ENCODE measurements around the gene CFAP57.
"Not testable (repeated sequence)": the region's sequence is repeated elsewhere in the genome, so short reads cannot be mapped to it uniquely, and the experiment has no call there.

CFAP57 gene

DNA sequence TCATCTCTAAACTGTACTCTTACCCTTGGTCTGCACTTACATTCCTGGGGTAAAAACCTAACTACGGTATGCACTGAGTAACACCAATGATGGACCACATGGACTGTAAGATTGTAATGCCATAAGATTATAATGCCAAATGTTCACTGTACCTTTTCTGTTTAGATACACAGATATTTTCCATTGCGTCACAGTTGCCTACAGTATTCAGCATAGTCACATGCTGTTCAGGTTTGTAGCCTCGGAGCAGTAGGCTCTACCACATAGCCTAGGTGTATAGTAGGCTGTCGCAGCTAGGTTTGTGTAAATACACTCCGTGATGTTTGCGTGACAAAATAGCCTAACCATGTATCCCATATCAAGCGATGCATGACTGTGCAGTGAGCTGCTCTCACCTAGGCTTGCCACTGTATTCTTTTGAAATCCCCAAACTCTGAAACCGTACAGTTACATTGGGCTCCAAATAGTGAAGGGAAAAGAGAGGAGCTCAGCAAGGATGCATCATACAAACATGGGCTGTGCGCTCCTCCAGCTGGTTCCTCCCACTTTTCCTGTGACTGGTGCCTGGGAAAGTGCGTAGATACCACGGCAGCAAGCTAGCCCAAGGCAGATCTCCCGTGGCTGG is 35.2 kb downstream of the CFAP57 start:
- H3K4me3 ChIP-seq (ENCODE audit: low read depth, low read length): peak overlapping the region; percentile 59

GRCh38 chr1:43208277-43208676 is 36.1 kb downstream of the CFAP57 start:
- H3K4me3 ChIP-seq (ENCODE audit: low read depth, low read length): not testable (repeated sequence)

More for the DNA sequence above, 35.2 kb downstream of the CFAP57 start:
- no peak for TF ChIP-seq CTCF (IDR thresholded peaks at IDR 0.05; ENCODE audit: low read depth, low read length)

DNA sequence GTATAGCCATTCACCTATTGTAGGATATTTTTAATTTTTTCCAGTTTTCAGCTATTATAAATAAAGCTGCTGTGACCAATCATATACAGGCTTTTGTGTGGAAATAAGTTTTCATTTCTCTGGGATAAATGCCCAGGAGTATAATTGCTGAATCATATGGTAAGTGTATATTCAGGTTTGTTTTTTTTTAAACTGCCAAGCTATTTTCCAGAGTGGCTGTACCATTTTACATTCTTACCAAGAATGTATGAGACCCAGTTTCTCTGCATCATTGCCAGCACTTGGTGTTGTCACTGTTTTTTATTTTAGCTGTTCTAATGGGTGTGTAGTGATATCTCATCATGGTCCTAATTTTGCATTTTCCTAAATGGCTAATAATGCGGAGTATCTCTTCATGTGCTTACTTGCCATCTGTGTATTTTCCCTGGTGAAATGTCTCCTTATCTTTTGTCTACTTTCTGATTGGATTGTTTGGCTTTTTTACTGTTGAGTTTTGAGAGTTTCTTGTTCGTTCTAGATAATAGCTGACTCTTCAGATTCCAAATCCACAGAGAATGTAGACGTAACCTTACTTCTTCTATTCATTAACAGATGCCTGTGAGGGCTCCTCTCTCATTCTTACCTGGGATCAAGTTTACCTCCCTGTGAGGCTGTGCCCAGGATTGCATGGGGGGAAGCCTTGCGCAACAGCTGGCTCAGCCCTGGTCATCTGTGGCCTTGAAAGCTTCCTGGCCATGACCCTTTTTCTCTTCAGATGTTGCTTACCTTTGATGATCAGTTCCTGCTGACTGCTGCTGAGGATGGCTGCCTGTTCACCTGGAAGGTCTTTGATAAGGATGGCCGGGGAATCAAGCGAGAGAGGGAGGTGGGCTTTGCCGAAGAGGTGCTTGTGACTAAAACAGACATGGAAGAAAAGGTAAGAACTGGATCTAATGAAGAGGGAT is 42.6 kb downstream of the CFAP57 start:
- TF ChIP-seq CTCF (IDR thresholded peaks at IDR 0.05; ENCODE audit: low read depth, low read length): no peak
- no peak overlapping the region for H3K4me3 ChIP-seq (ENCODE audit: low read depth, low read length)

- TF ChIP-seq CTCF (IDR thresholded peaks at IDR 0.05; ENCODE audit: low read depth, low read length): no peak
- no peak overlapping the region for H3K4me3 ChIP-seq (ENCODE audit: low read depth, low read length)
Observed at GRCh38 chr1:43217747-43218146, 45.6 kb downstream of the CFAP57 start.

DNA sequence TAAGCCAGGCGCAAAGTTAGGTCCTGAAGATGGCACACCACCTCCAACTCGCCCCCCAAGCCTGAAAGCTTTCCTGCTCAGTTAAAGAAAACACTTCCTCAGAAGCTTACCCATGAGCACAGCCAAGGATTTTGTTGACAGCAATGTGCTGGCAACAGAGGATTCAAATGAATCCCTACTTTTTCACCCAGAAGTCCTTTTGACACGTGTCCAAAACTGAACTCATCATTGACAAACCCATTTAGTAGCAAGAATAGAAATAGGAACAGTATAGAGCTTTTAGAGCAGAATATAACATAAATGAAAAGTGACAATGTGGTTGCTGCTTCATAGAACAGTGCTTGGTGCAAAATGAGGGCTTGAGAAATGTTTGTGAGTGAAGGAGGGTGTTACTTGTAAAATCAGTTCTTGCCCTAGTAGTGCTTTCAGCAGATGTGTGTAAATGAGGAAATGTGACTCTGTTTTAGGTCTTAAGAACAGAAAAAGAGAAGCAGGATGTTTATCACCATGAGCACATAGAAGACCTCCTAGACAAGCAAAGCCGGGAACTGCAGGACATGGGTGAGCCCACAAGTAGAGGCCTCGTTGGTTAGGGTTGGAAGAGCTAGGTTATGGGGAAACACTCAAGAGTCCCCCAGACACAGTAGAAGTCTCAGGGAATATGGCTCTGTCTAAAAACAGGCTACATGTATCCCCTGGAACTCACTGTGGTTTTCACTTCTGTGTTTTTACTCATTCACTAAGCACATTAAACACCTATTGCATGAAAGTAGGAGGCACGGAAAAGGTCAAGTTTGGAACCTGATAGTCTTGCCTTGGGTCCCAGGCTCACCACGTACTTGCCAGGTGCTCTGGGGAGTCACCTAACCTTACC is 49.0 kb downstream of the CFAP57 start:
- no peak overlapping the region for H3K4me3 ChIP-seq (ENCODE audit: low read depth, low read length)
- no peak for TF ChIP-seq CTCF (IDR thresholded peaks at IDR 0.05; ENCODE audit: low read depth, low read length)

DNA sequence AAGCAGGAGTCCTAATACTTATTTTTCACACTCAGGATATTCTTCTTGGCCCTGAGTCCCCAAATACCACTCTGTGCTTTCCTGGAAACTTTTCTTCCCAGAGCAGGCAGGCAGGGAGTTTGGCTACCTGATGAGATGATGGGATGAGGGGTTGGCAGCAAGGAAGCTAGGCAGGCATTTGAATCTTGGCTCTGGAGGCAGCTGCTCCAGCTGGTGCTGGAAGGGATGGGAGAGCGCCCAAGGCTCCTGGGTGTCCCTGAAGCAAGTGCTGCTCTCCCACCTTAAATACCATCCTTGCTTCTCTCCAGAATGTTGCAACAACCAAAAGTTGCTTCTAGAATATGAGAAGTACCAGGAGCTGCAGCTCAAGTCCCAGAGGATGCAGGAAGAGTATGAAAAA is 49.7 kb downstream of the CFAP57 start:
- no peak for TF ChIP-seq CTCF (IDR thresholded peaks at IDR 0.05; ENCODE audit: low read depth, low read length)
- no peak overlapping the region for H3K4me3 ChIP-seq (ENCODE audit: low read depth, low read length)

DNA sequence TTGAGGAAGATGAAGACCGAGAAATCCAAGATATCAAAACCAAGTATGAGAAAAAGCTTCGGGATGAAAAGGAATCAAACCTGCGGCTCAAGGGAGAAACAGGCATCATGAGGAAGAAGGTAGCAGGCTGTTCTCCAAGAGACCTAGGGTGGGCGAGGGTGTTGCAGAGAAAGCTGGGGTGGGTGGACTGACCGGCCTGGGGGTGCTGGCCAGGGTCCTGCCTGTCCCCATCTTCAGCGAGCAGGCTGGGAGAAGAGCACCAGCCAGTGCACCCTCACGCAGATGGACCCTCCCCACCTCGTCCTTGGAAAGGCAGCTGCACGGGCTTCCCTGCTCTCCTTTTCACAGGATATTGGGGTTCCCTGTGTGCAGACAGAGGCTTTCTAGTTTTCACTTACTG is 50.7 kb downstream of the CFAP57 start:
- no peak overlapping the region for H3K4me3 ChIP-seq (ENCODE audit: low read depth, low read length)
- TF ChIP-seq CTCF (IDR thresholded peaks at IDR 0.05; ENCODE audit: low read depth, low read length): no peak
